ENCODE results near the gene ROR1.

GRCh38 chr1:64097859-64098258 lies 324.0 kb downstream of the ROR1 start:
- TF ChIP-seq EZH2 (IDR thresholded peaks at IDR 0.05; ENCODE audit: borderline replicate concordance, insufficient read depth, low read depth, low read length, poor library complexity, severe bottlenecking) (no peak), CTCF (IDR thresholded peaks at IDR 0.05) (no peak)
